Measurements from ENCODE around the gene KLHDC7B. TPM values are rescaled to one million over a fixed set of nuclear protein-coding genes. Genes with fewer than 3 reads are reported as not detected.

The KLHDC7B gene
- total and polyA plus RNA-seq, 2 donors (not counting 3 experiments of a cell fraction or from before 2014, with no cell fraction given), result not detected

DNA sequence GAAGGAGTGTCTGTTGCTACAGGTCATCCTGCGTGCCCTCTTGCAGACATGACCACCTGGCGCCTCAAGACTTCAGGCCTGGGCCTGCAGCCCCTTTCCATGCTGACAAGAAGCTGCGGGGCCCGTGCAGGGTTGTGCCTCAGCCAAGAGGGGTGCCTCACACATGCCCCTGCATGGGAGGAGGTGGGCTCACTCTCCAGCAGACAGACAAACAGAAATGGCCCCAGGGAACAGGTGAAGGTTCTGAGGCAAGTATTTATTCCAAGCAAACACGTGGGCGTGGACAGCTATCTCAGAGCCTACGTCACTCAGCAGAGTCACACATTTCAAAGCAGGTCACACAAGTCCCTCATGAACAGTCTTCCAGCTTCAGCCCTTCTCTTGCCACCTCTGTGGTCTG, 22.9 kb downstream of the KLHDC7B start:
- Histone ChIP-seq H3K79me2 (ENCODE audit: control insufficient read depth, insufficient read depth, low read length) (no peaks in the 10 kb centered on the region), H3K36me3 (ENCODE audit: control insufficient read depth in 2 of 2, extremely low read depth in 1 of 2, insufficient read depth in 2 of 2, low read length in 2 of 2) (no peaks in the 10 kb centered on the region), H3K4me3 (replicated peaks in 1 of 3; ENCODE audit: insufficient read depth in 1 of 3, low read depth in 1 of 3, low read length in 3 of 3) (no peak overlapping the region), H3K9ac (replicated peaks; ENCODE audit: extremely low read depth, insufficient read depth, low read length) (no peak overlapping the region), H3K27ac (ENCODE audit: insufficient read depth, low read depth, low read length) (no peak overlapping the region), H3K27me3 (ENCODE audit: control insufficient read depth in 2 of 2, insufficient read depth in 2 of 2, low read length in 2 of 2) (peaks cover 3 to 6% of the 10 kb centered on the region in 2 experiments), H3K9me1 (replicated peaks; ENCODE audit: control insufficient read depth, extremely low read depth, insufficient read depth, low read length) (no peaks in the 10 kb centered on the region), H2AFZ (ENCODE audit: low read depth, low read length) (no peak overlapping the region), H4K20me1 (replicated peaks; ENCODE audit: control insufficient read depth, extremely low read depth, insufficient read depth, low read length) (no peaks in the 10 kb centered on the region), H3K4me2 (ENCODE audit: insufficient read depth, low read length) (no peak overlapping the region), H3K9me3 (replicated peaks; ENCODE audit: control insufficient read depth, insufficient read depth, low read length) (no peaks in the 10 kb centered on the region), H3K4me1 (ENCODE audit: control insufficient read depth, extremely low read depth, insufficient read depth, low read length) (no peaks in the 10 kb centered on the region)
- no peak for TF ChIP-seq POLR2A (IDR thresholded peaks at IDR 0.05; ENCODE audit: low read depth, low read length)
- no peak for TF ChIP-seq JUN (IDR thresholded peaks at IDR 0.05; ENCODE audit: borderline replicate concordance, insufficient read depth, insufficient read length, low read depth)
- TF ChIP-seq, protein P1, sequence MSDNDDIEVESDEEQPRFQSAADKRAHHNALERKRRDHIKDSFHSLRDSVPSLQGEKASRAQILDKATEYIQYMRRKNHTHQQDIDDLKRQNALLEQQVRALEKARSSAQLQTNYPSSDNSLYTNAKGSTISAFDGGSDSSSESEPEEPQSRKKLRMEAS (IDR thresholded peaks at IDR 0.05; ENCODE audit: insufficient read depth, insufficient read length), result no peak
- TF ChIP-seq GATA2 (IDR thresholded peaks at IDR 0.05; ENCODE audit: insufficient read depth, insufficient read length, low read depth, low read length), result no peak
- no peak for TF ChIP-seq POLR2AphosphoS5 (IDR thresholded peaks at IDR 0.05; ENCODE audit: insufficient read depth, low read depth, low read length)
- no peak for TF ChIP-seq MYC (IDR thresholded peaks at IDR 0.05; ENCODE audit: low read depth, low read length)
- TF ChIP-seq EZH2 (IDR thresholded peaks at IDR 0.05; ENCODE audit: borderline replicate concordance, low read depth, low read length, severe bottlenecking), result no peak
- TF ChIP-seq, protein P2, sequence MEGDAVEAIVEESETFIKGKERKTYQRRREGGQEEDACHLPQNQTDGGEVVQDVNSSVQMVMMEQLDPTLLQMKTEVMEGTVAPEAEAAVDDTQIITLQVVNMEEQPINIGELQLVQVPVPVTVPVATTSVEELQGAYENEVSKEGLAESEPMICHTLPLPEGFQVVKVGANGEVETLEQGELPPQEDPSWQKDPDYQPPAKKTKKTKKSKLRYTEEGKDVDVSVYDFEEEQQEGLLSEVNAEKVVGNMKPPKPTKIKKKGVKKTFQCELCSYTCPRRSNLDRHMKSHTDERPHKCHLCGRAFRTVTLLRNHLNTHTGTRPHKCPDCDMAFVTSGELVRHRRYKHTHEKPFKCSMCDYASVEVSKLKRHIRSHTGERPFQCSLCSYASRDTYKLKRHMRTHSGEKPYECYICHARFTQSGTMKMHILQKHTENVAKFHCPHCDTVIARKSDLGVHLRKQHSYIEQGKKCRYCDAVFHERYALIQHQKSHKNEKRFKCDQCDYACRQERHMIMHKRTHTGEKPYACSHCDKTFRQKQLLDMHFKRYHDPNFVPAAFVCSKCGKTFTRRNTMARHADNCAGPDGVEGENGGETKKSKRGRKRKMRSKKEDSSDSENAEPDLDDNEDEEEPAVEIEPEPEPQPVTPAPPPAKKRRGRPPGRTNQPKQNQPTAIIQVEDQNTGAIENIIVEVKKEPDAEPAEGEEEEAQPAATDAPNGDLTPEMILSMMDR (IDR thresholded peaks at IDR 0.05; ENCODE audit: extremely low read depth in 1 of 2, insufficient read depth in 1 of 2, low read depth in 1 of 2, low read length in 2 of 2), result no peak
- TF ChIP-seq FOS (IDR thresholded peaks at IDR 0.05; ENCODE audit: borderline replicate concordance, insufficient read depth, low read length), result no peak
- BruUV-seq (replicated peaks), result no TSS peak
- dilution Hi-C loops (cut with MboI; ENCODE audit: extremely low pct_ligation_motif_present, low sequenced_read_pairs), result no loop called here
- ChIA-PET POLR2A (no interaction called here), CTCF (interaction anchor here (0.9 to 1.8 kb wide), 2 partner anchors 8 to 52 kb away, joined by 4 to 5 read pairs; no protein-coding TSS in a partner anchor)
- DNase-seq (ENCODE audit: low read depth, low spot score) (no peak), FAIRE-seq (no peak)
- intact Hi-C loops (cut with micrococcal nuclease), result no loop called here

Measured in endothelial cell of umbilical vein (primary cell).